ENCODE data around the gene MACROD1. TPM values are rescaled to one million over a fixed set of nuclear protein-coding genes. Genes with fewer than 3 reads are reported as not detected.

MACROD1 gene
- total RNA-seq, 1 donor from 2014 or later = 29.6 TPM

GRCh38 chr11:64150481-64151239 is 15.3 kb downstream of the MACROD1 start:
- Mint-ChIP-seq H3K36me3 (ENCODE audit: unreplicated experiment) (peaks cover 3% of the 10 kb centered on the region), H3K27ac (ENCODE audit: unreplicated experiment) (no peak overlapping the region), H3K9me3 (ENCODE audit: unreplicated experiment) (no peaks in the 10 kb centered on the region), H3K4me1 (ENCODE audit: unreplicated experiment) (peaks cover 14% of the 10 kb centered on the region), H3K4me3 (ENCODE audit: unreplicated experiment) (no peak overlapping the region), H3K27me3 (ENCODE audit: unreplicated experiment) (peaks cover 2% of the 10 kb centered on the region)
- DNase-seq (ENCODE audit: extremely low spot score, unreplicated experiment) = no peak
- no peak for TF ChIP-seq CTCF (IDR thresholded peaks at IDR 0.05)

GRCh38 chr11:64150051-64150450 is 15.9 kb downstream of the MACROD1 start:
- Mint-ChIP-seq H3K27me3 (ENCODE audit: unreplicated experiment) (peaks cover 2% of the 10 kb centered on the region), H3K9me3 (ENCODE audit: unreplicated experiment) (no peaks in the 10 kb centered on the region), H3K4me3 (ENCODE audit: unreplicated experiment) (no peak overlapping the region), H3K4me1 (ENCODE audit: unreplicated experiment) (peaks cover 14% of the 10 kb centered on the region), H3K27ac (ENCODE audit: unreplicated experiment) (no peak overlapping the region), H3K36me3 (ENCODE audit: unreplicated experiment) (peaks cover 3% of the 10 kb centered on the region)
- TF ChIP-seq CTCF (IDR thresholded peaks at IDR 0.05) = no peak
- no peak for DNase-seq (ENCODE audit: extremely low spot score, unreplicated experiment)

GRCh38 chr11:64148917-64149617 is 16.8 kb downstream of the MACROD1 start:
- Mint-ChIP-seq H3K9me3 (ENCODE audit: unreplicated experiment) (no peaks in the 10 kb centered on the region), H3K36me3 (ENCODE audit: unreplicated experiment) (peaks cover 3% of the 10 kb centered on the region), H3K27ac (ENCODE audit: unreplicated experiment) (no peak overlapping the region), H3K4me3 (ENCODE audit: unreplicated experiment) (no peak overlapping the region), H3K27me3 (ENCODE audit: unreplicated experiment) (peaks cover under 1% of the 10 kb centered on the region), H3K4me1 (ENCODE audit: unreplicated experiment) (peaks cover 9% of the 10 kb centered on the region)
- no peak for DNase-seq (ENCODE audit: extremely low spot score, unreplicated experiment)
- TF ChIP-seq CTCF (IDR thresholded peaks at IDR 0.05) = no peak

- Mint-ChIP-seq H3K36me3 (ENCODE audit: unreplicated experiment) (peaks cover 3% of the 10 kb centered on the region), H3K4me3 (ENCODE audit: unreplicated experiment) (peak overlapping the region; percentile 32), H3K9me3 (ENCODE audit: unreplicated experiment) (no peaks in the 10 kb centered on the region), H3K27me3 (ENCODE audit: unreplicated experiment) (no peaks in the 10 kb centered on the region), H3K4me1 (ENCODE audit: unreplicated experiment) (peaks cover 4% of the 10 kb centered on the region), H3K27ac (ENCODE audit: unreplicated experiment) (no peak overlapping the region)
- DNase-seq (ENCODE audit: extremely low spot score, unreplicated experiment) = peak; percentile 94
- peak; percentile 95 for TF ChIP-seq CTCF (IDR thresholded peaks at IDR 0.05)
Observed at GRCh38 chr11:64148226-64148916, 17.5 kb downstream of the MACROD1 start.

All from osteocyte (in vitro differentiated cells).